MV-4-11 (cell line): ENCODE data around the gene JAGN1.
A peak's percentile ranks its signal among the peaks of the same experiment; 100 is the strongest.
"Not testable (repeated sequence)": the region's sequence is repeated elsewhere in the genome, so short reads cannot be mapped to it uniquely, and the experiment has no call there.

Experiments used
- DNase-seq: peaks from one replicate; lab custom pipeline; 2025; lab: John Stamatoyannopoulos, UW

The JAGN1 gene

GRCh38 chr3:9918261-9919038 is 28.0 kb downstream of the JAGN1 start:
- DNase-seq = no peak

GRCh38 chr3:9928158-9928557 is 37.7 kb downstream of the JAGN1 start:
- no peak for DNase-seq

- no peak for DNase-seq
Observed at GRCh38 chr3:9930804-9931418, 40.5 kb downstream of the JAGN1 start.

- DNase-seq = no peak
Observed at GRCh38 chr3:9932535-9932842, 42.1 kb downstream of the JAGN1 start.

GRCh38 chr3:9932843-9933560 is 42.6 kb downstream of the JAGN1 start:
- DNase-seq = peak; percentile 73

GRCh38 chr3:9933561-9934234 is 43.3 kb downstream of the JAGN1 start, which contains the start of gene CRELD1:
Gene CRELD1 (plus strand): TSS chr3:9933834. CDS start chr3:9934439, 605 bp downstream.
- DNase-seq = peak; percentile 97

GRCh38 chr3:9934235-9934621 is 43.8 kb downstream of the JAGN1 start:
- peak; percentile 37 for DNase-seq

GRCh38 chr3:9934993-9935392 is 44.6 kb downstream of the JAGN1 start:
- no peak for DNase-seq

- no peak for DNase-seq
Observed at GRCh38 chr3:9935966-9936510, 45.6 kb downstream of the JAGN1 start.

- DNase-seq = no peak
Observed at GRCh38 chr3:9937486-9938238, 47.3 kb downstream of the JAGN1 start.

GRCh38 chr3:9938966-9939365 is 48.6 kb downstream of the JAGN1 start:
- no peak for DNase-seq

- not testable (repeated sequence) for DNase-seq
Observed at GRCh38 chr3:9939906-9940305, 49.5 kb downstream of the JAGN1 start.

GRCh38 chr3:9940746-9941145 is 50.3 kb downstream of the JAGN1 start:
- DNase-seq = no peak

- no peak for DNase-seq
Observed at GRCh38 chr3:9942164-9942563, 51.8 kb downstream of the JAGN1 start.

- DNase-seq = no peak
Observed at GRCh38 chr3:9942934-9943690, 52.7 kb downstream of the JAGN1 start.
